Measurements from ENCODE around the gene DDHD1. TPM values are rescaled to one million over a fixed set of nuclear protein-coding genes. Genes with fewer than 3 reads are reported as not detected.
"Not testable (repeated sequence)": the region's sequence is repeated elsewhere in the genome, so short reads cannot be mapped to it uniquely, and the experiment has no call there.

Gene DDHD1
- total RNA-seq (2014; rRNA removed; shearing (Covaris generic)): 6.1 and 8.5 TPM in 2 replicates
- 4.2 and 6.1 TPM in 2 replicates for polyA plus RNA-seq (2015; cell fraction: cytosol; rRNA removed)
- 8.1 and 12.4 TPM in 2 replicates for polyA plus RNA-seq (2015; cell fraction: nucleus; rRNA removed)

DNA sequence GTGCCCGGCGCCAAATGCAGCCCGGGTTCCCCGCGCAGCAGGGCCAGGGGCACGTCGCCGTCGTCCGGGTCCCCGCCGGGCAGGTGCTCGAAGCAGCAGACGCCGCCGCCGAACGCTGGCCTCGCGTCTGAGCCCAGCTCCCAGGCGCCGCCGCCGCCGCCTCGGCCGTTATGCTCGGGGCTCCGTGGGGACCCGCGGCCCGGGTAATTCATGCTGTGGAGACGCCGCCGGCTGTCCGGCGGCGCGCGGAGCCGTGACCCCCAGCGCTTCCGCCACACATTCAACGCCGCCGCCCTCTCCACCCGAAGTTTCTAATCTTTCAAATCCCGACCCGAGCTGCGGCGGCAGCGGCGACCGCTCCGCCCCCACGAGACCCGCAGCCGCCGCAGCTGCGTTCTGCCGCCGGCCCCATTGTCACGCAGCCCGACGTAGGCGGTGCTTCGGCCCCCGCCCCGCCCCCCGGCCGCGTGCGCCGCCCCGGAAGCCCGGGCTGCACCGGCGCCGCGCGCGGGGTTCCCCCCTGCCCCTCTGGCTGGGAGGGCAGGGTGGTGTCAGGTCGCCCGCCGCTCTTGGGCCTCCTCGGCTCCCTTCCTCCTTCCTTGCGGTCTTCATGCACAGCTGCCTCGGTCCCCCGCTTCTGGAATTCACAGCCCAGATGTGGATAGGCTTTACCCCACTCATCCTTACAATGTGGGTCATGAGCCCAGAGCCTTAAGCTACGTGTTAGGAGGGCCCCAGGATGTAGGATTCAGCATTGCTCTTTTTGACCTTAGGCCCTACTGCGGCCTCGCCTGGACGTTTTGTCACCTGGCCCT lies at the start of gene DDHD1:
TSS of gene DDHD1 (minus strand) at position 437 of the 815 bp plus-strand sequence. CDS start at position 212, 225 bp downstream.
- in situ Hi-C loops (cut with HindIII; ENCODE audit: low pct_unique_long_range_greater_than_20kb, low sequenced_read_pairs): no loop called here
- DNase-seq (ENCODE audit: low read depth, low spot score): peak; percentile 55

- in situ Hi-C loops (cut with HindIII; ENCODE audit: low pct_unique_long_range_greater_than_20kb, low sequenced_read_pairs): no loop called here
- no peak for DNase-seq (ENCODE audit: low read depth, low spot score)
Observed at GRCh38 chr14:53195949-53196348, 42.8 kb upstream of the DDHD1 start.

DNA sequence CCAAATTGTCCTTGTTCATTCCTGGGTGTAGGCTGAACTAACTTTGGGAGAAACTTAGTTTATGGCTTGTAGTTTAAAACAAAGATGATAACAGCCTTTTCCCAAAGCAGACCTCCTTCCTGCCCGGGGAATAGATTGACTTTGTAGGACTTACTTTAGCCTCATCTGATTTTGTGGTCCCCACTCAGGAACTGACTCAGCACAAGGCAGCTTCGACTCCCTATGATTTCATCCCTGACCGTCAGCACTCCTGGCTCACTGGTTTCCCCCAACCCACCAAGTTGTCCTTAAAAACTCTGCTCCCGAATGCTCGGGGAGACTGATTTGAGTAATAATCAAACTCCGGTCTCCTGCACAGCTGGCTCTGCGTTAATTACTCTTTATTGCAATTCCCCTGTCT lies 40.1 kb upstream of the DDHD1 start:
- in situ Hi-C loops (cut with HindIII; ENCODE audit: low pct_unique_long_range_greater_than_20kb, low sequenced_read_pairs): no loop called here
- no peak for DNase-seq (ENCODE audit: low read depth, low spot score)

DNA sequence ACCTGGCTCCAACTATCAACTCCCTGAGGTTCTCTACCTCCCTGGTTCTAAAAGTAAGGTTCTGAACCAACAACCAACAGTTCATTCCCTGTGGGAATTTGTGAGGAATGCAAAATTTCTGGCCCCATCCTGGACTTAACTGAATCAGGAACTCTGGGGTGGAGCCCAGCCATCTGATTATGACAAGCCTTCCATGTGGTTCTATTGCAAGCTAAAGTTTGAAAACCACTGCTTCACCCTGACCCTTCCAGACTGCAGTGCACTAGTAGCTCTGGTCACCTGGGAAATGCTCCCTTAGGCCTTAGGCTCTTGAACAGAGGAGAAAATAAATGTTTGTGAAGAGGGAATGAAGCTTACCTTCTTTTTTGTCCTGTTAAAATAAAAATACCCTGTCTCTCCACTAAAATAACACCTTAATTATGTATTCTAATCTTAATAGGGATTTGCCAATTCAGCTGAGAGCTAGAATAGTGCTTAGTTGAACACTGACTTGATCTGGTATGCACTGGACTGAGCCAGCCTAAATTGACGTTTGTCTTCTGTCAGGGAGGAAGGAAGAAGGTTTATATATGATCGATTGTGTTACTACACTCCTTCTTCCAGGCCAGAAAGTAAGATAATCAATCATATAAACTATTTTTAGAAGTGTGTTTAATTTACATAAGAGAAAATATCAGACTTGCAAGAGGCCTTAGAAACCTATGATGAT lies 39.1 kb upstream of the DDHD1 start:
- DNase-seq (ENCODE audit: low read depth, low spot score): no peak
- in situ Hi-C loops (cut with HindIII; ENCODE audit: low pct_unique_long_range_greater_than_20kb, low sequenced_read_pairs): no loop called here

GRCh38 chr14:53190938-53191337 lies 37.8 kb upstream of the DDHD1 start:
- no peak for DNase-seq (ENCODE audit: low read depth, low spot score)
- in situ Hi-C loops (cut with HindIII; ENCODE audit: low pct_unique_long_range_greater_than_20kb, low sequenced_read_pairs): no loop called here

- DNase-seq (ENCODE audit: low read depth, low spot score): no peak
- in situ Hi-C loops (cut with HindIII; ENCODE audit: low pct_unique_long_range_greater_than_20kb, low sequenced_read_pairs): no loop called here
Observed at GRCh38 chr14:53187921-53188463, 34.9 kb upstream of the DDHD1 start.

DNA sequence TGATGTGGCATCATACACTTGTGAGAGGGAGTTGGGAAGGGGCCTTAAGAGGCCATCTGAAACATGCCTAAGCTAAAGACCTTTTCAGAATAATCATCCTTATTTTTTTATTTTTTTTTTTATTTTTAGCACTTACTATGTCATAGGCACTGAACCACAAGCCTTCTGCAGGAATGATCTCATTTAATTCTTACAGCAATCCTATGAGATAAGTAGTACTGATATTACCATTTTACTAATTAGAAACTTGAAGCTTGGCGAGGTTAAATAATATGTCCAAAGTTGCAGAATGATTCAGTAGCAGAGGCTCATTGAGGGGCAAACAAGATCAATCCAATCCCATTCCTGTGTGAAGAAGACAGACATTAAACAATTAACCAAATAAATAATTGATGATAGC lies 33.4 kb upstream of the DDHD1 start:
- no peak for DNase-seq (ENCODE audit: low read depth, low spot score)
- in situ Hi-C loops (cut with HindIII; ENCODE audit: low pct_unique_long_range_greater_than_20kb, low sequenced_read_pairs): no loop called here

DNA sequence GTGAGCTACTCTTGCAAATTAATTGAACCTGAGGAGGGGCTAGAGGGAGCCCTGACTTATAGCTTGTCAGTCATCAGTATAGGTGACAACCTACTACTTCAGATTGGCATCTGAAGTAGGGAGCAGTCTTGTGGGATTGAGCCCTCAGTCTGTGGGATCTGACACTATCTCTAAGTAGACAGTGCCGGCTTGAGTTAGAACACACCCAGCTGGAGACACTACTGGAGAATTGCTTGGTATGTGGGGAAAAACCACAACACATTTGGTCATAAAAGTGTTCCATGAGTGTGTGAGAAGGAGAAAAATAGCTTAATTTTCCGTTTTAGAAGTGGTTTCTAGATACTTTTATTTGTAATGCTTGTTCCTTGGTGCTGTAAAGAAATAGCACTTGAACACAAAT lies 30.5 kb upstream of the DDHD1 start:
- in situ Hi-C loops (cut with HindIII; ENCODE audit: low pct_unique_long_range_greater_than_20kb, low sequenced_read_pairs): no loop called here
- DNase-seq (ENCODE audit: low read depth, low spot score): no peak

GRCh38 chr14:53183056-53183455 lies 29.9 kb upstream of the DDHD1 start:
- in situ Hi-C loops (cut with HindIII; ENCODE audit: low pct_unique_long_range_greater_than_20kb, low sequenced_read_pairs): no loop called here
- DNase-seq (ENCODE audit: low read depth, low spot score): no peak

- DNase-seq (ENCODE audit: low read depth, low spot score); in situ Hi-C loops (cut with HindIII; ENCODE audit: low pct_unique_long_range_greater_than_20kb, low sequenced_read_pairs): not testable (repeated sequence)
Observed at GRCh38 chr14:53181463-53182081, 28.4 kb upstream of the DDHD1 start.

DNA sequence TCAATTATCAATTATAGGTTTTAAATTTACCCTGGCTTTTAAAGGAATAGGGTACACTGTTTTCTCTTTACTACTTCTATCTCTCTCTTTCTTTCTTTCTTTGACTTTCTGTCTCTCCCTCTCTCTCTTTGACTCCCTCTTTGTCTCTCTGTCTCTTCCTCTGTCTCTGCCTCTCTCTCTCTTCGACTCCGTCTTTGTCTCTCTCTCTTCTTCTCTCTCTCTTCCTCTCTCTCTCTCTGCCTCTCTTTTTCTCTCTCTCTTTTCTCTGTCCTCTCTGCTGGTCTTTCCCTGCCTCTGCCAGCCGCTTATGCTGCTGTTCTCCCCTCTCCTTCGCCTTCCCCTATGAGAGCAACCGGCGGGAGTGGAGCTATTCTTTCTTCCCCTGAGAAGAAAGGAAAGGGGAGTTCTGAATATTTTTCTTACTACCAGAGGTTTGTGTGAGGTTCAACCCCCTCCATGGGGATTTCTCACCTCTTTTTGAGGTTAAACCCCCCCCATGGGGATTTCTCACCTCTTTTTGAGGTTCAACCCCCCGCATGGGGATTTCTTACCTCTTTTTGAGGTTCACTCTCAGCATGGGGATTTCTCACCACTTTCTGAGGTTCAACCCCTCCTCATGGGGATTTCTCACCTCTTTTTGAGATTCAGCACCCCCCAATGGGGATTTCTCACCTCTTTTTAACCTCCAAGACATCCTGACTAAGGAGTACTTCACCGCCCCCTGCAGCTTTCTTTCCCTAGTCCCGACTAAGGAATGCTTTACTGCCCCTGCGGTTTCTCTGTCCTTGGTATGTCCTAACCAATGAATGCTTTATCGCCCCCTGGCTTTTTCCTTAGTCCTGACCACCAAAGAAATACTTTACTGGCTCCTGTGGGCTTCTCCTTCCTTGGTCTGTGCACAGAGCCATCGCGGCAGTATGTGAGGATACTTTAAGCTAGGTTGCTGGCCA lies 27.4 kb upstream of the DDHD1 start:
- in situ Hi-C loops (cut with HindIII; ENCODE audit: low pct_unique_long_range_greater_than_20kb, low sequenced_read_pairs): no loop called here
- peak; percentile 72 for DNase-seq (ENCODE audit: low read depth, low spot score)

DNA sequence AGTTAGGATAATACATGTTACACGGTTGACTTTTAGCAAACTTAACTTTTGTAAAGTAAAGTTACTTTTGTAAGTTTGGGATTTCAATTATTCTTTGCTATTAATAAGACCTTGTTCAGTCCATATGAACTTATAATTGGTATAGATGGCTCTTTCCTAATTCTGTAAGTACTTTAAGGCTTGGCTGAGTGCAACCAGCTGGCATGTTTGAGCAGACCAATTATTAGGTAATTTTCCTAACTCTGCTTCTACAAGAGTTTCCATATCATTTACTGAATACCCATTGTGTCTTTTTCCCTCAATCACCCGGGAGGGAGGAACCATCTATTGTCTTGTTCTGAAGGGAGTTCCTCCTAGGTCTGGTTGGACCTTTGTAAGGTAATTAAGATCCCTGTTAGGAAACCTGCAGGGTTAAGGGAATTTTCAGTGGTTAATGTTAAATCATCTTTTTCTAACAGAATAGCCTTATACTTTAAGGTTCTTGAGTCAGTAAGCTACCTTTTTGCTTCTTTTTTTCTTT lies 26.4 kb upstream of the DDHD1 start:
- DNase-seq (ENCODE audit: low read depth, low spot score); in situ Hi-C loops (cut with HindIII; ENCODE audit: low pct_unique_long_range_greater_than_20kb, low sequenced_read_pairs): not testable (repeated sequence)

DNA sequence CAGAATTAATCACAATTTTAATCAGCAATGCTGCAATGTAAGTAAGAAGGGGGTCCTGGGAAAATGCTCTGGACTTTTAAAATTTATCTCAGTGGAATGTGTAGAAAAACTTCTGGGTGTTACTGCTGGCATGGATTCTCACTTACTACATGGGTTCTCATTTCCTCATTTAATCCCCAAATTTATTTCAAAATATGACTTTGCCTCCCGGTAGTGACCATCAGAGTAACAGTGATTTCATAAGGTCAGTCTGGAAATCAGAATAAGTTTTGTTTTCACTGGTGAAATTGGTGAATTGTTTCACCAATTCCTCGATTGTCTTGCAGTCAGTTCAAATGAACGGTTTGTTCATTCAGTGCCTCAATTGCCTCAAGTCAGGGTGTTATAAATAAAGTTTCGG lies 22.3 kb upstream of the DDHD1 start:
- DNase-seq (ENCODE audit: low read depth, low spot score): no peak
- in situ Hi-C loops (cut with HindIII; ENCODE audit: low pct_unique_long_range_greater_than_20kb, low sequenced_read_pairs): no loop called here

GRCh38 chr14:53174918-53175317 lies 21.8 kb upstream of the DDHD1 start:
- DNase-seq (ENCODE audit: low read depth, low spot score): no peak
- in situ Hi-C loops (cut with HindIII; ENCODE audit: low pct_unique_long_range_greater_than_20kb, low sequenced_read_pairs): no loop called here

DNA sequence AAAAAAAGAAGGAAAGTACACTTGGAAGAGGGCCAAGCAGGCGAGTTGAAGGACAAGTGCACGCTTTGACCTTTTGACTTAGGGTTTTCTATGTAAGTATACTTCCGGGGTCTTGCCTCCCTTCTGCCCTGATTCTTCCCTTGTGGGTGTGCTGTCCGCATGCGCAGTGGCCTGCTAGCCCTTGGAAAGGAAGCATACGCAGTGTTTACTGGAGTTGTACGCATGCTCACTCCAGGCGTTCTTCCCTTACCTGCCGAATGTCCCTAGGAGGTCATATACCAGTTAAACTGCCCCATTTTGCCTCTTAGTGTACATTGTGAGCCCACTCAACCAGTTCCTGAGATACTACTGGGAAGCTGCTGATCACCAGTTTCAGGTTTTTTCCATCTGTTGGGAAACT lies 15.7 kb upstream of the DDHD1 start:
- DNase-seq (ENCODE audit: low read depth, low spot score): no peak
- in situ Hi-C loops (cut with HindIII; ENCODE audit: low pct_unique_long_range_greater_than_20kb, low sequenced_read_pairs): no loop called here

GRCh38 chr14:53167602-53168328 lies 14.6 kb upstream of the DDHD1 start:
- DNase-seq (ENCODE audit: low read depth, low spot score): no peak
- in situ Hi-C loops (cut with HindIII; ENCODE audit: low pct_unique_long_range_greater_than_20kb, low sequenced_read_pairs): no loop called here

Data from SK-MEL-5 (cell line).